HG03432 (cell line): ENCODE data around the gene PPP6R3.
"Not testable (repeated sequence)": the region's sequence is repeated elsewhere in the genome, so short reads cannot be mapped to it uniquely, and the experiment has no call there.

Source experiments
- ATAC-seq: cut with Tn5 transposase; IDR thresholded peaks from one replicate; pipeline ENCODE4 v1.9.1; 2021; ENCODE audit warnings: mild to moderate bottlenecking, moderate library complexity; ENCODE audit not compliant: unreplicated experiment

Gene PPP6R3

DNA sequence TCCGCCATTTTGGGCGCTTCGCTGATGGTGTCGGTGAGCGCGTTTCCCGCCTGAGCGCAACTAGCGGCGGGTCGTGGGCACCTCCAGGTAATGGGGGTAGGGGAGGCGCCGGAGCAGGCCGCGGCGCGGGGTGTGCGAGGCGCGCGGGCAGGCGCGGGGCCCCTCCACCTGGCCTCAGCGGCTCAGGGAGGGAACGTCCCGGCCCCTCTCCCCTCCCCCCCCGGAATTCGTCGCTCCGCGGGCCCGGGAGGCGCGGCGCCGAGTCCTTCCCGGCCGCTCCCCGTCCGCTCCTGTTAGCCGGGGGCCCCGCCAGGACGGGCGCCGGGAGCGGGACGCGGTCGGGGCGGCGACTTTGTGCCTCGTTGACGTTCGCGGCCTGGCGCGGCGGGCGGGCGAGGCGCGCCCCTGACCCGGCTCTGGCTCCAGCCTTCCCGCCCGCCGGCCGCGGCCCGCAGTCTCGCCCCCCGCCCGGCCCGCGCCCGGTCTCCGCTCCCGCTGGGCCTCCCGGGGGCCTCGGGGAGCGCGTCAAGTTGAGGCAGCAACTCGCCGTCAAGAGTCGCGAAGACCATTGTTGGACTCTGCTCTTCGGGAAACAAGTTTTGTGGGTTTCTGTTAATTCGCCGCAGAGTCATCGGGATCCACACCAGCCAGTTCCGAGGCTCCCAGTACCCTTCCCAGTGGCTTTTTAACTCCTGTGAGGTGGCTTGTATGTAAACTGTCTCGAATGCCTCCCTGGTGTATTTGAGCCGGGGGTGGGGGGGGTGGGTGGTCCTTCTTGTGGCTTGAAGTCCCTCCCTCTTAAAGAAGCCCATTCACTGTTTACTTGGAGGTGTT lies at the start of gene PPP6R3:
PPP6R3 (plus strand) TSS at position 12 of the 834 bp plus-strand sequence. CDS start 76,913 bp downstream, outside the sequence.
- ATAC-seq = peak; percentile 49

DNA sequence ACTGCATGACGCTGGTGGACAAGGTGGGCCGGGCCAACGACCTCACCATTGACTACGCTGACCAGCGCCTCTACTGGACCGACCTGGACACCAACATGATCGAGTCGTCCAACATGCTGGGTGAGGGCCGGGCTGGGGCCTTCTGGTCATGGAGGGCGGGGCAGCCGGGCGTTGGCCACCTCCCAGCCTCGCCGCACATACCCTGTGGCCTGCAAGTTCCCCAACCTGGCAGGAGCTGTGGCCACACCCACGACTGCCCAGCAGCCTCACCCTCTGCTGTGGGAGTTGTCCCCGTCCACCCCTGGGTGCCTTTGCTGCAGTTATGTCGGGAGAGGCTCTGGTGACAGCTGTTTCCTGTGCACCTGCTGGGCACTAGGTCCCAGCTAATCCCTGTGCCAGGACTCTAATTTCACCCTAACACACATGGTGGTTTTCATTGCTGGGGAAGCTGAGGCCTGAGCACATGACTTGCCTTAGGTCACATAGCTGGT lies 49.0 kb upstream of the PPP6R3 start:
- ATAC-seq = no peak

GRCh38 chr11:68412593-68413475 lies 47.7 kb upstream of the PPP6R3 start:
- no peak for ATAC-seq

- no peak for ATAC-seq
Measured at GRCh38 chr11:68413591-68413999, 47.0 kb upstream of the PPP6R3 start.

GRCh38 chr11:68414496-68415221 lies 45.9 kb upstream of the PPP6R3 start:
- no peak for ATAC-seq

DNA sequence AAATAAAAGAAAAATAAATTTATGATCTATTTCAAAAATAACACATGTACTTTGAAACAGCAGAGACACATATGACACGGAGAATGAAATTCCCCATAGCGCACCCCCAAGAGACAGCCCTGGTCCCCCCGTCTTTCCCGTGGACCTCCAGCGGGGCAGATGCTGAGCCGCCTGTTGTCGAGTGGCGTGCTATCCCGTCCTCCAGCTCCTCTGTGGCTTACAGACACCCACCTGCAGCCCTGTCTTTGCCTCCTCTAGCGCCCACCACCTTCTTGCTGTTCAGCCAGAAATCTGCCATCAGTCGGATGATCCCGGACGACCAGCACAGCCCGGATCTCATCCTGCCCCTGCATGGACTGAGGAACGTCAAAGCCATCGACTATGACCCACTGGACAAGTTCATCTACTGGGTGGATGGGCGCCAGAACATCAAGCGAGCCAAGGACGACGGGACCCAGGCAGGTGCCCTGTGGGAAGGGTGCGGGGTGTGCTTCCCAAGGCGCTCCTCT lies 44.4 kb upstream of the PPP6R3 start:
- no peak for ATAC-seq

DNA sequence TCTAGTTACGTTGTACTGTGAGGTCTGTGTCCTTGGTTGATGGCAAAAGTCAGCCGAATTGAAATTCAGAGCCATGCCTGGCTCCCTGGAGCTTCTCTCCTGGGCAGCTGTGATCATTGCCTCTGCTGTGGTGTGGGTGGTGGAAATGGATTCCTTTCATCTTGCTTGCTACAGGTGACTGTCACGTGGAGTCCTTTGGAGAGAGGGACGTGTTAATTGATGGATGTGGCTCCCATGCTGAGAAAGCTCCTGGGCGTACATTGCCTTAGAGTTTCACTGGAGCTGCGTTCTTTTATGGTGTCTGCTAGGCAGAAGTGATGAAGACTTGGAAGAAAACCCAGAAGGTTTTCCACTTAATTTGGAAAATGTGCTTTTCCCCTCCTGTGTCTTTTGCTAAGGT lies 41.9 kb upstream of the PPP6R3 start:
- no peak for ATAC-seq

- no peak for ATAC-seq
Measured at GRCh38 chr11:68420171-68420570, 40.4 kb upstream of the PPP6R3 start.

DNA sequence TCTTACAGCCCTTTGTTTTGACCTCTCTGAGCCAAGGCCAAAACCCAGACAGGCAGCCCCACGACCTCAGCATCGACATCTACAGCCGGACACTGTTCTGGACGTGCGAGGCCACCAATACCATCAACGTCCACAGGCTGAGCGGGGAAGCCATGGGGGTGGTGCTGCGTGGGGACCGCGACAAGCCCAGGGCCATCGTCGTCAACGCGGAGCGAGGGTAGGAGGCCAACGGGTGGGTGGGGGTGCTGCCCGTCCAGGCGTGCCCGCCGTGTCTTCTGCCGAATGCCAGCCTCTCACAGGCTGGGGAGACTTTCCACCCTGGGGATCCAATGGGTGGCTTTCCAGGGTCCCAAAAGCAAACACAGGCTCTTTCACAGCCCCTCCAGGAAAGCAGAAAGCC lies 37.1 kb upstream of the PPP6R3 start:
- no peak for ATAC-seq

- ATAC-seq = no peak
Measured at GRCh38 chr11:68424101-68424632, 36.4 kb upstream of the PPP6R3 start.

GRCh38 chr11:68424981-68425865 lies 35.3 kb upstream of the PPP6R3 start:
- ATAC-seq = no peak

DNA sequence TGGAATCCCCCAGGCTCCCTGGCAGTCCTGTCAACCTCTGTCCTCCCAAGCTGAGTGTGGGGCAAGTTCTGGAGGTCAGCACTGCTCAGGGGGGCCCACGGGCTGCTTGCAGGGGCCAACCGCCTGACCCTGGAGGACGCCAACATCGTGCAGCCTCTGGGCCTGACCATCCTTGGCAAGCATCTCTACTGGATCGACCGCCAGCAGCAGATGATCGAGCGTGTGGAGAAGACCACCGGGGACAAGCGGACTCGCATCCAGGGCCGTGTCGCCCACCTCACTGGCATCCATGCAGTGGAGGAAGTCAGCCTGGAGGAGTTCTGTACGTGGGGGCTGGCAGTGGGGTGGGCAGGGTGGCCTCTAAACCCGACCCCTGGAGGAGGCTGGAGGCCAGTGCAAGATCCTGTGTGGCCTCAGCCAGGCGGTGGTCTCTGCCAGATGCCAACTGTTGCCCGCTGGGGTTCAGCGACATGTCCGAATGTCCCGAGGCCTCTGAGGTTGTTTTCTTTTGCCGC lies 34.6 kb upstream of the PPP6R3 start:
- ATAC-seq = no peak

- ATAC-seq = no peak
Measured at GRCh38 chr11:68429661-68430060, 30.9 kb upstream of the PPP6R3 start.

GRCh38 chr11:68430384-68430783 lies 30.2 kb upstream of the PPP6R3 start:
- ATAC-seq = no peak

DNA sequence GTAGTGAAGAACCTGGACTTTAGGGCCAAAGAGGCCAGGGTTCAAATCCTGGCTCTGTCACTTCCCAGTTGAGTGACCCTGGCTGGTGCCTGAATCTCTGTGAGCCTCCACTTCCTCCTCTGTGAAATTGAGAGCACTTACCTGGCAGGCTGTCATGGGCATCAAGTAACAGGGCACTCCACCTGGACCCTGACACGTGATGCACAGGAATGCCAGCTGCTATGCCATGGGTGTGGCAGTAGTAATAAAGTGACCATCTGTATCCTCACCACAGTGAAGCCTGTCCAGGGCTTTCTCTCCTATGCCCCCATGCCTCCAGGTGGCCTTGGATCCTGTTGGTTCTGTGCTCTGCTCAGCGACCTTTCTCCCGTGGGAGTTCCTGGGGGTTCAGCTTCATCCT lies 29.8 kb upstream of the PPP6R3 start:
- no peak for ATAC-seq

- ATAC-seq = no peak
Measured at GRCh38 chr11:68431984-68432645, 28.4 kb upstream of the PPP6R3 start.

GRCh38 chr11:68432874-68433273 lies 27.7 kb upstream of the PPP6R3 start:
- ATAC-seq = no peak

DNA sequence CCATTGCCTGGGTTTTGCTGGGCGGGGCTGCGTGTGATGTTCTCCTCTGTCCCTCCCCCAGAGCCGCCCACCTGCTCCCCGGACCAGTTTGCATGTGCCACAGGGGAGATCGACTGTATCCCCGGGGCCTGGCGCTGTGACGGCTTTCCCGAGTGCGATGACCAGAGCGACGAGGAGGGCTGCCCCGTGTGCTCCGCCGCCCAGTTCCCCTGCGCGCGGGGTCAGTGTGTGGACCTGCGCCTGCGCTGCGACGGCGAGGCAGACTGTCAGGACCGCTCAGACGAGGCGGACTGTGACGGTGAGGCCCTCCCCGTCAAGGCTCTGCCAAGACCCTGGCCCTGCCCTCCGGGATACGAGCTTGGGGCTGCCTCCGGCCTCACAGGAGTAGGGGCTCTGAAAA lies 27.0 kb upstream of the PPP6R3 start:
- ATAC-seq = no peak

DNA sequence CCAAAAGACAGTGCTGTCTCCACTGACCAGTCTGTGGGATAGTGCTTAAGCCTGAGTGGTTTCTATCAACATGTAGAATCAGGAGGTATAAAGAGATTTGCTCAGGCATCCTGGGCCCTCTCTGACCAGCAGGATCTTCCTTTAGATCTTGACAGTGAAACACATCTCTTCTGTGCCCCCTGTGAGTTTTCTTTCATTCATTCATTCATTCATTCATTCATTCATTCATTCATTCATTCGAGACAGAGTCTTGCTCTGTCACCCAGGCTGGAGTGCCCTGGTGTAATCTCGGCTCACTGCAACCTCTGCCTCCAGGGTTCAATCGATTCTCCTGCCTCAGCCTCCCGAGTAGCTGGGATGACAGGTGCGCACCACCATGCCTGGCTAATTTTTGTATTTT lies 26.4 kb upstream of the PPP6R3 start:
- not testable (repeated sequence) for ATAC-seq
